GM18867 (cell line): ENCODE data around the gene DDC.
"Not testable (repeated sequence)": the region's sequence is repeated elsewhere in the genome, so short reads cannot be mapped to it uniquely, and the experiment has no call there.

Experiments
- ATAC-seq: cut with Tn5 transposase; IDR thresholded peaks from one replicate; pipeline ENCODE4 v1.9.1; 2021; ENCODE audit warnings: mild to moderate bottlenecking, moderate library complexity; ENCODE audit not compliant: unreplicated experiment

DDC gene

GRCh38 chr7:50529093-50529862 is 35.9 kb downstream of the DDC start:
- ATAC-seq, result no peak

- ATAC-seq, result no peak
These were observed 36.7 kb downstream of the DDC start for GRCh38 chr7:50528266-50529092.

DNA sequence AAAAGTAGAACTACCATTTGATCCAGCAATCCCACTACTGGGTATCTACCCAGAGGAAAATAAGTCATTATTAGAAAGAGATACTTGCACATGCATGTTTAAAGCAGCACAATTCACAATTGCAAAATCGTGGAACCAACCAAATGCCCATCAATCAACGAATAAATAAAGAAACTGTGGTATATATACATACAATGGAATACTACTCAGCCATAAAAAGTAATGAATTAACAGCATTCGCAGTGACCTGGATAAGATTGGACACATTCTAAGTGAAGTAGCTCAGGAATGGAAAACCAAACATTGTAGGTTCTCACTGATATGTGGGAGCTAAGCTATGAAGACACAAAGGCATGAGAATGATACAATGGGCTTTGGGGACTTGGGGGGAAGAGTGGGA is 45.9 kb downstream of the DDC start:
- ATAC-seq, result not testable (repeated sequence)

DNA sequence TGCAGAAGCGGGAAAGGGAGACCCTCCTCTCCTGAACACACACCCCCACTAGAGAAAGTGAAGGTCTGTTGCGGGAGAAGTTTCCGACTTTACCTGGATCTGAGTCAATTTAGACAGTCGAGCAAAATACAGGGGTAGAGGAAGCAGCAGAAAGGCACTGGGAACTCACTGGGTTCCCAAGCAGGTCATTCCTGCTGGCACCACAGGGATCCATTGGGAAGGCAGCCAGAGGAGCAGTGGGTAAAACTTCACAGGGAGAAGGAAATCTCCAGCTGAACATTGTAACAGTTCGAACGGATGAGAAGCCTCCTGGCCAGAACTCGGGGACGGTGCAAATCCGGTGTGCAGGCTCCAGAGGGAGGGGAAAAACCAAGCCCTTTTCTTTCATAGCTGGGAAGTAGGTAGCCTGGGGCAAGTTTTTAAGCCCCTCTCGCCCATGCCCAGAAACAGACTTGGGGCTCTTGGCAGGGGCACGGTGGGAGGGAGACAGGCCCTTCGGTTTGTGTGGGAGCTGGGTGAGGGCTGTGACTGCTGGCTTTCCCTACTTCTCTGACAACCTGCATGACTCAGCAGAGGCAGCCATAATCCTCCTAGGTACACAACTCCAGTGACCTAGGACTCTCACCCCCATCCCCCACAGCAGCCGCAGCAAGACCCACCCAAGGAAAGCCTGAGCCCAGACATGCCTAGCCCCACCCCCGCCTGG is 51.9 kb downstream of the DDC start:
- ATAC-seq, result no peak

GRCh38 chr7:50512384-50512783 is 52.8 kb downstream of the DDC start:
- no peak for ATAC-seq

- ATAC-seq, result no peak
These were observed 55.7 kb downstream of the DDC start for GRCh38 chr7:50509459-50509858.

GRCh38 chr7:50508471-50508943 is 56.7 kb downstream of the DDC start:
- ATAC-seq, result no peak

DNA sequence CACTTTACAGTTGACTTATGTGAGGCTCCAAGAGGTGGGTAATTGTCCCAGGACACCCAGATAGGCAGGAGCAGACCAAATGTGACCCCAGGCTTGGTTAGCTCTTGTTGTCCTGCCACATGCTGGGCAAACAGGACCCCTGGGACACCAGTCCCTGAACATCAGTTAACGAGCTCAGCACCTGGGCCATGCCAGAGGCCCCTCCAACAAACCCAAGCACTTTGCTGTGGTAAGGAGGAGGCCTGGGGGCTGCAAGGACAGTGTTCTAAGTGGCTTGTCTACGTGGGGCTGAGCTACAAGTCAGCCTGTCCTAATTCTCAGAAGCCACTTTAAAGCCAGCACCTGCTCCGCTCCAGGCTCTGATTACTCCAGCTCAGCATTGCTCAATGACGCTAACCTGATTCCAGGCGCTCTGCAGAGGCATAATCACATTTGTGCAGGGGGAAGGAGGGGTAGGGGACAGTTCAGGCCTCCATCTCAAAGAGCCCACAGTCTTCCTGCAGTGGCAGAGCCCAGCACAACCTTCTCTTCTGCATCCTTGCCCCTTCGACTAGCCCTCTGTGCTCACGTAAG is 57.2 kb downstream of the DDC start:
- ATAC-seq, result no peak

DNA sequence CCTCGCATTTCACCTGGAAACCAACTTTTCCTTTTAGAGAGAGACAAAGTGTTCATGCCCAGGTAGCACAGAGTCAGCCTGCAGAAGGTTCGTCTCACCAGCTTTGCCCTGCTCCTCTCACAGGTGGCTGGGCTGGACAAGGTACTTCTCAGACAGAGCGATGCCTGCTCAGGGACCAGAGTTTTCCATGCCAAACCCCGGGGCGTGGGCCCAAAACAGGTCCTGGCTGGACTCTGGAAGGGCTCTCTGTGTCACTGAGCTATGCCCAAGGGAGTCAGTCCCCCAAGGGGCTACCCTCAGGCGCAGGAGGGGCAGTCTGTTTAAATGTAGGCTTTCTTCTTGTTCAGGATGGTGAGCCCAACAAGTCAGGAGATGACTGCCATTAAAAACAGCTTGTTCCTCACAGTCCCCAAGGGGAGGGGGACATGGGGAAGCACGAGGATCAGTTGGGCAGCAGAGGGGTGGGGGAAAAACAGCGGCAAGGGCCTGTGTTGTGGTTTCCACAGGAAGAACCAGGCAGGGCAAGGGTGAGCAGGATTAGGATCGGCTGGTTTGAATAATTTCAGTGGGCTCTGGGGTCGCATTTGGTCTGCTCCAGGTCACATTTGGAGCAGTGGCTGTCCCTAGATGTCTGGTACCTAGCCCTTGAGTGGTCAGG is 59.5 kb downstream of the DDC start:
- no peak for ATAC-seq

- no peak for ATAC-seq
These were observed 60.3 kb downstream of the DDC start for GRCh38 chr7:50504646-50505546.

- ATAC-seq, result no peak
These were observed 62.3 kb downstream of the DDC start for GRCh38 chr7:50502947-50503346.

DNA sequence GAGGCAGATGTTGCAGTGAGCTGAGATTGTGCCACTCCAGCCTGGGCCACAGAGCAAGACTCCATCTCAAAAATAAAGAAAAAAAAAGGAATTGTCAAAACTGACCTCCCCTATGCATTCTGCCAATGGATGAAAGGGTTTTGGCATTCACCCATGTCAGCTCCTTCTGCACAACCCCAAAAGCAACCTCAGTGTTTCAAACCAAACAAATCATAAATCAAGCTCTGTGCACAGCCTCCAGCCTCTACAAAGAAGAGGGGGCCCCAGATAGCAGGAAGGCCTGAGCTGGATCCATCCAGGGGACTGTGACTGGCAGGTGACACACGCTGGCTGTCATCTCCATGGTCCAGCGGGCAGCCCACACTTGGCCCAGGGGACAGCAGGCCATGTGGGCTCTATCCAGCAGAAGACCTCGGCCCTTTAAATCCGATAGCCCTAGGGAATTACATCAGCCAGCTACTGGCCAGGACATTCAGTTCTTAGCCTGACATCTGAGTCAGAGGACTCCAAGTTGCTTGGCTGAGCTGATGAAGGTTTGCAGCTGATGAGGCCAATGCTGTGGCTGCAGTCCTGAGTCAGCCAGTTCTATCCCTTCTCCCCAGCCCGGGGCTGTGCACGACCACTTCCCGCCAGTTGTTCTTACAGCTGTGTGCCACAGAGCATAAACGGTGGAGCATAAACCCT is 63.1 kb downstream of the DDC start:
- no peak for ATAC-seq

GRCh38 chr7:50499092-50499491 is 66.1 kb downstream of the DDC start:
- no peak for ATAC-seq

GRCh38 chr7:50497968-50498367 is 67.2 kb downstream of the DDC start:
- no peak for ATAC-seq

DNA sequence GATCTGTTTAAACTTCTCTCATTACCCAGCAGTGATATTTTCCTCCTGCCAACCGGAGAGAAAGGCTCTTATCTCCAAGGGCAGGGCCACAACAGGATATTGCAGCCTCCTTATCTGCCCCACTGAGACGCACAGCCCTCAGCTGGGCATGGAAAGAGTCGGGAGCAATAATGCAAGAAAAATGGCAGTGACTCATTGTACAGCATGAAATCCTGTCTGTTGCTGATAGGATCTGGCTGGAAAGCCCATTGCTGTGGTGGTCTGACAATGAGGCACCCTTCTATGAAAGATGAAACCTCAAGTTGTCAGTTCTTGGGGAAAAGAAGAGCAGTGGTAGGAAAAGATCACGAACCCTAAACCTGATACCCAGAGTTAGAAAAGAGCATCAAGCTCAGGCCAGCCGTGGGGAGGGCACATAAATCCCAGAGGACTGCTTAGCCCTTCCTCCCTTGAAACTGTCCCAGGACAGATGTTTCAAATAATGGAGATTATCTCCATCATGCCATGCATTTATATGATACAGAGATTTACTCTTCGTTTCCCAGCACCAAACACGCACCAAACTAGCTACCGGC is 68.0 kb downstream of the DDC start:
- ATAC-seq, result no peak

DNA sequence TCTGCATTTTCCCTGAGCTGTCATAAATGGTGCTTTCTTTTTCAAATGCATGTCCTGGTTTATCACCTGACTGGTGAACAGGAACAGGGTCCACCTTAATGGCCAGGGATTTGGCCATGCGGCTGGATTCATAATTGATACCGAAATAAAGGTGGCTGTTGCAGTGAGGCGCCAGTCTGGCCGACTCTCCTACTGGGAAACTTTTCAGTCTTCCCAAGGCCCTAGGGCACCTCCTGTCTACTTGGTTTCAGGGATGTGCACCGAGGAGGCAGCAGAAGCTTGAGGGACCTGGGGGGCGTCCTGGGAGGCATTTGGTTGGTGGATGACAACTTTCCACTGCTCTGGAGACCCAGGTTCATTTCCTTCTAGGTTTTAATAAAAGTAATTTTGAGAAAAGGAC is 68.6 kb downstream of the DDC start:
- ATAC-seq, result no peak

- no peak for ATAC-seq
These were observed 69.5 kb downstream of the DDC start for GRCh38 chr7:50495746-50496145.

DNA sequence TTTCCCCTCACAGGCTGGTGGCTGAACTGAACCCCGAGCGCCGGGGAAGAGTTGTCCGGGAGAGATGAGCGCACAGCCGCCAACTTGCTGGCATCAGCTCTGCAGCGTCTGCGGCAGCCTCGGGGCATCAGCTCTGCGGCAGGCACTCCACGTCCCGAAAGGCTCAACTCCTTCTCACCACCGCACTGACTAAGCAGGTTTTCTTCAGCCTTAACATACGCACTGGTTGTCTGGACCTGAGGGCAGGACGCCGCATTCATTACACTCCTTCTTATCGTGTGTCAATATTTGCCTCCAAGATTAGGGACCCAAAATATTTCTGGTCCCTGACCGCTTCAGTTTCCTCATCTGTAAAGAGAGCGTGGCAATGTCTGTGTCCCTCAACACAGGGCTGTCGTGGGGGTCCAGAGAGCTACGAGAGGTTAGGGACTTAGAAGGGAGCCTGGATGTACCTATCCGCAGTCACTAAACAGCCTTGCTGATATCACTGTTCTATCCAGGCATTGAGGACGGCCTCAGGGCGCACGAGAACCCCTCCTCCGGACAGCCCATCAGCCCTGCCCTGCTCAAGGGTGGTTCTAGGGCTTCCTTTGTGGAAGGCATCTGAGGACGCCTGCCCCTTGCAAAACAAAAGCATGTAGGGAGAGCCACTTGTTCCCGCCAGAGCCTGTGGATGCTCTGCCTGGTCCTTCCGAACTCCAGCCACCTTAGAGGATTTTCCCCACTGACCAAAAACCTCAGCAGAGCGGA is 72.3 kb downstream of the DDC start:
- ATAC-seq, result no peak
